GM23338 (cell line): Measurements from ENCODE around the gene SLC7A10. TPM values are rescaled to one million over a fixed set of nuclear protein-coding genes. Genes with fewer than 3 reads are reported as not detected.

ENCODE experiments used
- ATAC-seq: fragments of 200-7000 bp; cut with Tn5 transposase; 3 replicates; pipeline ENCODE4 v1.9.1; 2020
- DNase-seq: peaks from one replicate; pipeline ENCODE4 v3.0.0-alpha.2; 2015; ENCODE audit warnings: low spot score
- H2AFZ ChIP-seq: fragments of 200-600 bp; sonication (generic); 2 replicates; pipeline ENCODE4 v1.8.0; 2016; ENCODE audit warnings: antibody characterized with exemption, mild to moderate bottlenecking, moderate library complexity
- H3F3A ChIP-seq: fragments of 200-600 bp; sonication (generic); replicated peaks from 2 replicates; pipeline ENCODE4 v1.8.0; 2017; ENCODE audit warnings: antibody characterized with exemption, mixed run types, low read depth
- H3K27ac ChIP-seq: fragments of 200-600 bp; sonication (generic); 2 replicates; pipeline ENCODE4 v1.6.1; 2016; ENCODE audit warnings: low read depth
- H3K27me3 ChIP-seq: fragments of 200-600 bp; sonication (generic); 2 replicates; pipeline ENCODE4 v1.8.0; 2016; ENCODE audit warnings: mild to moderate bottlenecking, mixed run types, moderate library complexity; ENCODE audit not compliant: insufficient read depth
- H3K36me3 ChIP-seq: fragments of 200-600 bp; sonication (generic); 2 replicates; pipeline ENCODE4 v1.8.0; 2016; ENCODE audit warnings: mild to moderate bottlenecking; ENCODE audit not compliant: insufficient read depth
- H3K4me1 ChIP-seq: fragments of 200-600 bp; sonication (generic); 2 replicates; pipeline ENCODE4 v1.8.0; 2016; ENCODE audit warnings: mild to moderate bottlenecking, moderate library complexity; ENCODE audit not compliant: insufficient read depth
- H3K4me2 ChIP-seq: fragments of 200-600 bp; sonication (generic); 2 replicates; pipeline ENCODE4 v1.7.1; 2017; ENCODE audit warnings: mixed run types
- H3K4me3 ChIP-seq: fragments of 200-600 bp; sonication (generic); 2 replicates; pipeline ENCODE4 v1.6.1; 2016; ENCODE audit warnings: mixed run types
- H3K79me2 ChIP-seq: fragments of 200-600 bp; sonication (generic); replicated peaks from 2 replicates; pipeline ENCODE4 v1.8.0; 2017; ENCODE audit warnings: mild to moderate bottlenecking; ENCODE audit not compliant: insufficient read depth
- H3K9me2 ChIP-seq: fragments of 200-600 bp; sonication (generic); 2 replicates; pipeline ENCODE4 v1.8.0; 2017; ENCODE audit not compliant: insufficient read depth
- H4K20me1 ChIP-seq: fragments of 200-600 bp; sonication (generic); replicated peaks from 2 replicates; pipeline ENCODE4 v1.8.0; 2017; ENCODE audit warnings: mild to moderate bottlenecking; ENCODE audit not compliant: insufficient read depth
- H3K27ac Mint-ChIP-seq: 2 replicates; pipeline ENCODE4 v1.8.0; 2020; ENCODE audit warnings: inconsistent platforms, mild to moderate bottlenecking, moderate library complexity, mixed read lengths
- H3K27me3 Mint-ChIP-seq: 3 replicates; pipeline ENCODE4 v1.8.0; 2022; ENCODE audit warnings: low read depth, mild to moderate bottlenecking, moderate library complexity, mixed read lengths, inconsistent platforms; ENCODE audit not compliant: insufficient read depth, poor library complexity
- H3K36me3 Mint-ChIP-seq: 3 replicates; pipeline ENCODE4 v1.8.0; 2021; ENCODE audit warnings: low read depth, mild to moderate bottlenecking, inconsistent platforms, moderate library complexity, mixed read lengths
- H3K4me1 Mint-ChIP-seq: 3 replicates; pipeline ENCODE4 v1.8.0; 2020; ENCODE audit warnings: mild to moderate bottlenecking, inconsistent platforms, mixed read lengths
- H3K4me3 Mint-ChIP-seq: 3 replicates; pipeline ENCODE4 v1.8.0; 2021; ENCODE audit warnings: moderate library complexity, mild to moderate bottlenecking, inconsistent platforms, mixed read lengths
- H3K9me3 Mint-ChIP-seq: 3 replicates; pipeline ENCODE4 v1.8.0; 2020; ENCODE audit warnings: moderate library complexity, mild to moderate bottlenecking, inconsistent platforms, mixed read lengths
- CREB1 ChIP-seq: fragments of 250-450 bp; sonication (Bioruptor Pico); IDR thresholded peaks from 2 replicates; pipeline ENCODE4 v1.5.0; 2020; ENCODE audit warnings: low read depth, mild to moderate bottlenecking, moderate library complexity
- CTCF ChIP-seq, 2 experiments: fragments of 200-600 bp in 1 of 2; sonication (generic) in 1 of 2; conservative IDR thresholded peaks; 2 replicates each; pipeline versions ENCODE4 v1.5.1 to v1.6.1; 2016 to 2017; ENCODE audit warnings: antibody characterized with exemption in 2 of 2, low read depth in 2 of 2, mild to moderate bottlenecking in 2 of 2, moderate library complexity in 1 of 2
- ETS1 ChIP-seq: IDR thresholded peaks from 2 replicates; pipeline ENCODE4 v1.6.1; 2016; ENCODE audit warnings: antibody characterized with exemption
- EZH2 ChIP-seq: fragments of 200-600 bp; sonication (generic); IDR thresholded peaks from one replicate; pipeline ENCODE4 v1.8.0; 2017; ENCODE audit warnings: antibody characterized with exemption, mild to moderate bottlenecking, low read depth; ENCODE audit not compliant: unreplicated experiment
- EZH2phosphoT487 ChIP-seq: fragments of 200-600 bp; sonication (generic); IDR thresholded peaks from one replicate; pipeline ENCODE4 v1.8.1; 2018; ENCODE audit warnings: antibody characterized with exemption; ENCODE audit not compliant: unreplicated experiment
- JUNB ChIP-seq: IDR thresholded peaks from one replicate; pipeline ENCODE4 v1.6.1; 2016; ENCODE audit warnings: antibody characterized with exemption; ENCODE audit not compliant: unreplicated experiment
- NANOG ChIP-seq: IDR thresholded peaks from 2 replicates; pipeline ENCODE4 v1.6.1; 2016; ENCODE audit warnings: antibody characterized with exemption, borderline replicate concordance
- POLR2AphosphoS5 ChIP-seq: IDR thresholded peaks from 2 replicates; pipeline ENCODE4 v1.6.1; 2016; ENCODE audit warnings: antibody characterized with exemption, low read depth
- REST ChIP-seq: IDR thresholded peaks from one replicate; pipeline ENCODE4 v1.6.1; 2018; ENCODE audit warnings: antibody characterized with exemption; ENCODE audit not compliant: unreplicated experiment
- STAT1 ChIP-seq: IDR thresholded peaks from one replicate; pipeline ENCODE4 v1.6.1; 2016; ENCODE audit warnings: antibody characterized with exemption; ENCODE audit not compliant: unreplicated experiment
- ZNF331 ChIP-seq: fragments of 250-450 bp; sonication (Bioruptor Pico); IDR thresholded peaks from 2 replicates; pipeline ENCODE4 v1.5.0; 2020; ENCODE audit warnings: low read depth, mild to moderate bottlenecking, moderate library complexity
- polyA plus RNA-seq: library from polyadenylated mRNA; unstranded; fragments of >200 nt; fragmentation: Nextera tagmentation; extraction: Ambion mirVana; gene quantifications from 2 replicates; pipeline ENCODE4 v1.2.1, GENCODE V29; 2016
- total RNA-seq: library from RNA; depleted of rRNA; stranded (reverse); fragments of >200 nt; shearing (Covaris generic); gene quantifications from 2 replicates; pipeline ENCODE4 v1.2.3, GENCODE V29; 2014

SLC7A10 gene
- total and polyA plus RNA-seq, 2 experiments from 2014 or later: 3.3 to 6.3 TPM

GRCh38 chr19:33273065-33273736 is 47.6 kb upstream of the SLC7A10 start:
- H3K9me2 ChIP-seq: no peaks in the 10 kb centered on the region
- Mint-ChIP-seq H3K27ac (no peak overlapping the region), H3K27me3 (peaks cover 7% of the 10 kb centered on the region), H3K4me1 (peaks cover 13% of the 10 kb centered on the region), H3K4me3 (no peak overlapping the region; the same call in 2 of the 3 replicates), H3K36me3 (no peaks in the 10 kb centered on the region), H3K9me3 (no peaks in the 10 kb centered on the region)
- H3K79me2 ChIP-seq: no peaks in the 10 kb centered on the region
- H4K20me1 ChIP-seq: no peaks in the 10 kb centered on the region
- H3K27ac ChIP-seq: no peak overlapping the region
- no peak overlapping the region for H3K4me2 ChIP-seq
- no peaks in the 10 kb centered on the region for H3K36me3 ChIP-seq
- H3F3A ChIP-seq: no peaks in the 10 kb centered on the region
- no peak overlapping the region for H3K4me3 ChIP-seq
- H2AFZ ChIP-seq: no peak overlapping the region
- ATAC-seq (peak; percentile 36), DNase-seq (no peak)
- no peaks in the 10 kb centered on the region for H3K4me1 ChIP-seq
- TF ChIP-seq EZH2 (no peak), NANOG (no peak), POLR2AphosphoS5 (no peak), CREB1 (CRISPR knock-in tag) (no peak), EZH2phosphoT487 (no peak)
- H3K27me3 ChIP-seq: no peaks in the 10 kb centered on the region

- Histone ChIP-seq H3K27me3 (no peaks in the 10 kb centered on the region), H2AFZ (no peak overlapping the region), H4K20me1 (no peaks in the 10 kb centered on the region), H3K4me2 (no peak overlapping the region), H3K4me3 (no peak overlapping the region), H3K79me2 (no peaks in the 10 kb centered on the region), H3K27ac (no peak overlapping the region), H3K9me2 (no peaks in the 10 kb centered on the region), H3F3A (no peaks in the 10 kb centered on the region), H3K36me3 (no peaks in the 10 kb centered on the region), H3K4me1 (no peaks in the 10 kb centered on the region)
- H3K27ac Mint-ChIP-seq: no peak overlapping the region
- TF ChIP-seq JUNB (no peak), ZNF331 (CRISPR knock-in tag) (no peak), REST (no peak), STAT1 (no peak), EZH2 (no peak), CTCF (conservative IDR thresholded peaks at IDR 0.05; ENCODE audit: low read depth in 2 of 2) (no peak), POLR2AphosphoS5 (no peak), ETS1 (no peak)
- no peaks in the 10 kb centered on the region for H3K36me3 Mint-ChIP-seq
- H3K4me1 Mint-ChIP-seq: peaks cover 13% of the 10 kb centered on the region
- no peak overlapping the region for H3K4me3 Mint-ChIP-seq
- H3K9me3 Mint-ChIP-seq: no peaks in the 10 kb centered on the region
- H3K27me3 Mint-ChIP-seq: peaks cover 7% of the 10 kb centered on the region
- no peak for DNase-seq
- no peak for ATAC-seq
Measured at GRCh38 chr19:33271246-33272021, 45.8 kb upstream of the SLC7A10 start.
